MM.1S (cell line): ENCODE measurements around the gene SMOC1.

Experiments
- EZH2phosphoT487 ChIP-seq: fragments of 300-600 bp; sonication (generic); IDR thresholded peaks from 2 replicates; pipeline ENCODE4 v1.6.1; 2018; ENCODE audit warnings: antibody characterized with exemption, low read length
- TF ChIP-seq, protein P1 (sequence below): fragments of 300-600 bp; sonication (generic); IDR thresholded peaks from 2 replicates; pipeline ENCODE4 v1.5.1; 2016; ENCODE audit warnings: antibody characterized with exemption, low read length, mixed read lengths

DNA sequence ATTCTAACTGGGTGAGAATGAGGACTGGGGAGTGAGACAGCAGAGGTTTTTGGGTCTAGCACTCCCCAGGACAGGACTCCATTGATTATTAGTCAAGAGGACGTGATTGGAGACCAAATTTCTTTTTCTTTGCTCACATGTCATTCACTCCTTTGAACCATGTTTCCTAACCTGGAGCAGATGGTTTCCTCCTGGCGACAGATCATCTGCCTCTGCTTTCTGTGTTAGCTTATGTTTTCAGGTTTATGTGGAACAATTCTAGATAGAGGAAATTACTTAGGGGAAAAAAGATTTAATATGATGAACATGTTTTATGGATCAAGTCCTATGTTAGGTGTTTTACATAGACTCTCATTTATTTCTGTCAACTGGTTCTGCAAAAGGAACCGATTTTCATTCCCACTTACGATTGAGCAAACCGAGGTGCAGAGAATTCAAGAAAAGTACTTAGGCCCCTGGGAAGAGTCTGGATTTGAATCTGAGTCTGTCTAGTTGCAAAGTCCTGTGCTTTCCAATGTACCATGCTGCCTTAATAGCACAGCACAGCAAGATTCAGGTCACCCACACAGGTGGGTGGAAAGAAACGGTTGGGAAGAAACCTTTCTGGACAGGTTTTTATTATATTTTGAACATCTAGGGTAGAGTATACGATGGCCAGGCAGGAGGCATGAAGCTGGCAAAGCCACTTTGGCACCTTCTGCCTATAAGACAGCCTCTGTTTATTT, 30.8 kb downstream of the SMOC1 start:
- TF ChIP-seq, protein P1, sequence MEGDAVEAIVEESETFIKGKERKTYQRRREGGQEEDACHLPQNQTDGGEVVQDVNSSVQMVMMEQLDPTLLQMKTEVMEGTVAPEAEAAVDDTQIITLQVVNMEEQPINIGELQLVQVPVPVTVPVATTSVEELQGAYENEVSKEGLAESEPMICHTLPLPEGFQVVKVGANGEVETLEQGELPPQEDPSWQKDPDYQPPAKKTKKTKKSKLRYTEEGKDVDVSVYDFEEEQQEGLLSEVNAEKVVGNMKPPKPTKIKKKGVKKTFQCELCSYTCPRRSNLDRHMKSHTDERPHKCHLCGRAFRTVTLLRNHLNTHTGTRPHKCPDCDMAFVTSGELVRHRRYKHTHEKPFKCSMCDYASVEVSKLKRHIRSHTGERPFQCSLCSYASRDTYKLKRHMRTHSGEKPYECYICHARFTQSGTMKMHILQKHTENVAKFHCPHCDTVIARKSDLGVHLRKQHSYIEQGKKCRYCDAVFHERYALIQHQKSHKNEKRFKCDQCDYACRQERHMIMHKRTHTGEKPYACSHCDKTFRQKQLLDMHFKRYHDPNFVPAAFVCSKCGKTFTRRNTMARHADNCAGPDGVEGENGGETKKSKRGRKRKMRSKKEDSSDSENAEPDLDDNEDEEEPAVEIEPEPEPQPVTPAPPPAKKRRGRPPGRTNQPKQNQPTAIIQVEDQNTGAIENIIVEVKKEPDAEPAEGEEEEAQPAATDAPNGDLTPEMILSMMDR: no peak
- TF ChIP-seq EZH2phosphoT487: no peak
